Measurements from ENCODE around the gene PTPRM. TPM values are rescaled to one million over a fixed set of nuclear protein-coding genes. Genes with fewer than 3 reads are reported as not detected.

Gene PTPRM
- total and polyA plus RNA-seq, 4 donors, result 61.1 to 146 (median 87.5) TPM

- no peaks in the 10 kb centered on the region for H3K27me3 ChIP-seq (ENCODE audit: control insufficient read depth in 3 of 3, insufficient read depth in 3 of 3, low read length in 2 of 3)
- H3K4me1 ChIP-seq (ENCODE audit: control insufficient read depth in 5 of 5, insufficient read depth in 5 of 5, low read length in 5 of 5), result peaks cover 0 to 14% (median 0%) of the 10 kb centered on the region in 5 donors
- H3K27ac ChIP-seq (ENCODE audit: low read depth in 1 of 2, low read length in 1 of 2), result no peak overlapping the region
- no peak overlapping the region for H3K9ac ChIP-seq (ENCODE audit: insufficient read depth in 1 of 2, low read length in 2 of 2)
- TF ChIP-seq CTCF (IDR thresholded peaks at IDR 0.05; ENCODE audit: control extremely low read depth, extremely low read depth), result no peak
- ATAC-seq (ENCODE audit: insufficient read depth, low FRiP score) (no peak), DNase-seq (no peak)
- WGBS, 2 donors, result 78 to 83% methylated on average over 4 of the region's 4 CpGs
- peaks cover 0 to 2% (median 0%) of the 10 kb centered on the region in 4 donors for H3K36me3 ChIP-seq (ENCODE audit: control insufficient read depth in 4 of 4, insufficient read depth in 4 of 4, low read length in 4 of 4)
- no peak overlapping the region for H3K4me3 ChIP-seq
- no peaks in the 10 kb centered on the region for H3K9me3 ChIP-seq (ENCODE audit: control insufficient read depth in 4 of 4, insufficient read depth in 3 of 4, low read length in 3 of 4)
Measured at GRCh38 chr18:7977897-7978296, 410.8 kb downstream of the PTPRM start.

GRCh38 chr18:7978834-7979233 is 411.7 kb downstream of the PTPRM start:
- H3K4me1 ChIP-seq (ENCODE audit: control insufficient read depth in 5 of 5, insufficient read depth in 5 of 5, low read length in 5 of 5), result peaks cover 0 to 14% (median 0%) of the 10 kb centered on the region in 5 donors
- no peak overlapping the region for H3K4me3 ChIP-seq
- no peak for ATAC-seq (ENCODE audit: insufficient read depth, low FRiP score)
- H3K9me3 ChIP-seq (ENCODE audit: control insufficient read depth in 4 of 4, insufficient read depth in 3 of 4, low read length in 3 of 4), result no peaks in the 10 kb centered on the region
- no peaks in the 10 kb centered on the region for H3K27me3 ChIP-seq (ENCODE audit: control insufficient read depth in 3 of 3, insufficient read depth in 3 of 3, low read length in 2 of 3)
- H3K36me3 ChIP-seq (ENCODE audit: control insufficient read depth in 4 of 4, insufficient read depth in 4 of 4, low read length in 4 of 4), result peaks cover 0 to 1% (median 0%) of the 10 kb centered on the region in 4 donors
- no peak overlapping the region for H3K27ac ChIP-seq (ENCODE audit: low read depth in 1 of 2, low read length in 1 of 2)
- 87 to 93% methylated on average over 4 of the region's 4 CpGs for WGBS, 2 donors
- TF ChIP-seq CTCF (IDR thresholded peaks at IDR 0.05; ENCODE audit: control extremely low read depth, extremely low read depth), result no peak
- H3K9ac ChIP-seq (ENCODE audit: insufficient read depth in 1 of 2, low read length in 2 of 2), result no peak overlapping the region
- DNase-seq, result no peak

GRCh38 chr18:7979714-7980113 is 412.6 kb downstream of the PTPRM start:
- DNase-seq (no peak), ATAC-seq (ENCODE audit: insufficient read depth, low FRiP score) (no peak)
- Histone ChIP-seq H3K36me3 (ENCODE audit: control insufficient read depth in 4 of 4, insufficient read depth in 4 of 4, low read length in 4 of 4) (no peaks in the 10 kb centered on the region), H3K4me1 (ENCODE audit: control insufficient read depth in 5 of 5, insufficient read depth in 5 of 5, low read length in 5 of 5) (peaks cover 0 to 11% (median 0%) of the 10 kb centered on the region in 5 donors), H3K9me3 (ENCODE audit: control insufficient read depth in 4 of 4, insufficient read depth in 3 of 4, low read length in 3 of 4) (no peaks in the 10 kb centered on the region), H3K27ac (ENCODE audit: low read depth in 1 of 2, low read length in 1 of 2) (no peak overlapping the region), H3K4me3 (no peak overlapping the region), H3K9ac (ENCODE audit: insufficient read depth in 1 of 2, low read length in 2 of 2) (no peak overlapping the region), H3K27me3 (ENCODE audit: control insufficient read depth in 3 of 3, insufficient read depth in 3 of 3, low read length in 2 of 3) (no peaks in the 10 kb centered on the region)
- WGBS, 2 donors, result 94 to 99% methylated on average over 8 of the region's 8 CpGs
- TF ChIP-seq CTCF (IDR thresholded peaks at IDR 0.05; ENCODE audit: control extremely low read depth, extremely low read depth), result no peak

- WGBS, 2 donors, result 98% methylated on average over 3 of the region's 3 CpGs
Measured at GRCh38 chr18:7980136-7980535, 413.0 kb downstream of the PTPRM start.

More at GRCh38 chr18:7980136-7980535, 413.0 kb downstream of the PTPRM start:
- H3K4me3 ChIP-seq, result no peak overlapping the region
- H3K27ac ChIP-seq (ENCODE audit: low read depth in 1 of 2, low read length in 1 of 2), result no peak overlapping the region
- peaks cover 0 to 7% (median 0%) of the 10 kb centered on the region in 5 donors for H3K4me1 ChIP-seq (ENCODE audit: control insufficient read depth in 5 of 5, insufficient read depth in 5 of 5, low read length in 5 of 5)
- no peaks in the 10 kb centered on the region for H3K36me3 ChIP-seq (ENCODE audit: control insufficient read depth in 4 of 4, insufficient read depth in 4 of 4, low read length in 4 of 4)
- TF ChIP-seq CTCF (IDR thresholded peaks at IDR 0.05; ENCODE audit: control extremely low read depth, extremely low read depth), result no peak
- H3K9ac ChIP-seq (ENCODE audit: insufficient read depth in 1 of 2, low read length in 2 of 2), result no peak overlapping the region
- ATAC-seq (ENCODE audit: insufficient read depth, low FRiP score), result no peak
- no peaks in the 10 kb centered on the region for H3K27me3 ChIP-seq (ENCODE audit: control insufficient read depth in 3 of 3, insufficient read depth in 3 of 3, low read length in 2 of 3)
- DNase-seq, result no peak
- H3K9me3 ChIP-seq (ENCODE audit: control insufficient read depth in 4 of 4, insufficient read depth in 3 of 4, low read length in 3 of 4), result no peaks in the 10 kb centered on the region

Data from lung (tissue), 12 donors.